HL-60/S4 (cell line): ENCODE measurements around the gene ELMOD1.
"Not testable (repeated sequence)": the region's sequence is repeated elsewhere in the genome, so short reads cannot be mapped to it uniquely, and the experiment has no call there.

Experiments used
- in situ Hi-C: fragments of 300-500 bp; cut with MboI; formaldehyde crosslinking; loops from 2 replicates; pipeline ENCODE4 v1.14.3; 2022; ENCODE audit warnings: low sequenced_read_pairs

ELMOD1 gene

DNA sequence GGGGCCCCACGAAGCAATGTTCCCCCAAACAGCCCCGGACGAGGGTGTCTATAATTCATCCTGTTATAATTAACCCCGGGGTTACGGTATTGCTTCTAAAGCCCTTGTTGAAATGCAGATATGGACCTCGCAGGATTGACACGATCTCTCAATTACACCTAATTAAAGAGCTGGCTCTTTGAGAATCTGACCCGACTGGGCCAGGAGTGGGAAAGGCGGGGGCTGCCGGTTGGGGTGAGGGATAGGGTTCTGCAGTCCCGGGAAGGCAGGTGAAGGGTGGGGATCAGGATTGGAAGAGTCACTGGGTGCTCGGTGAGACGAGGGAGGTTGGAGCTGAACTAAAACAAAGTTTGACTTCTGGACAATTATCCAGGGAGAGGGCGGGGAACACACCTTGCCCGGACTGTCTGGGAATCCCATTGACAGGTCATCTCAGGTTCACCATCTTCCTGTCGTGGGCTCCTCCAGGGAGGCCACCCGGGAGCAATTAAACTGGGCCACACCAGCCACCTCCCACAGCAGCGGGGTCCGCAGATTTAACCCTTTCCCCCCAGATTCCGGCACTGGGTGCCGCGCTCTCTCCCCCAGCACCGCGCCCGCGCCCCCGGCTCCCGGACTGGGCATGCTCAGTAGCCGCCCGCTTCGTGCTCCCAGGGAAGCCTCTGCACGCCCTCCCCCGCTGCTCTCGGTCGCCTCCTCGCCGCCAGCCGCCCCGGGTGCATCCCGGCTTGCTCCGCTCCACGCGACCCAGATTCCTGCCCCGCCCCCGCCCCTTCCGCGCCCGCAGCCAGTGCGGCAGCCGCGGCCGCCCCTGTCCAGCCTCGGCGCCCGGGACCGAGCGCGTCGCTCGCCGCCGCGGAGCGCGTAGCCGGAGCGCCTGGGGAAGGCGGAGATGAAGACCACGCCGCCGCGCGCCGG lies at the start of gene ELMOD1:
Gene ELMOD1 (plus strand): TSS at position 688 of the 918 bp plus-strand sequence. CDS start 27,043 bp downstream, outside the sequence.
- in situ Hi-C loops = no loop called here

DNA sequence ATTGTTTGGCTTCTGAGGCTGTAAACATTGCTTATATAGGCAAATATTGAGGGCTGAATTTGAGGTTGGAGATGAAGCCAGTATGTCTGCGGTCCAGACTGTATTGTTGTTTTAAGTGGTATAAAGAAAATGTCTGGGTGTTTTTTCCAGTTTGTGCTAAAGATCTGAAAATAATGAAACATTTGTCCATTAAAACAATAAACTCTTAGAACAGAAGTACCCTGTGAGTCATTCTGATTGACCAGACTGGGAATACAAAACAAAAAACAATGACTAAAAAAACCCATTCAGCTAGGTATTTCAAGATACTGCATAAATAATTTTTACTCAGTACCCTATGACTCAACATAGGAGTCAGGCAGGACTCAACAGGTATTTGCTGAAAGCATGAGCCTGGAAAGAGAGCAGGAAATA lies 45.8 kb upstream of the ELMOD1 start:
- in situ Hi-C loops = no loop called here

GRCh38 chr11:107547961-107548360 lies 43.0 kb upstream of the ELMOD1 start:
- in situ Hi-C loops = no loop called here

GRCh38 chr11:107549253-107549953 lies 41.5 kb upstream of the ELMOD1 start:
- in situ Hi-C loops = no loop called here

- in situ Hi-C loops = no loop called here
Measured at GRCh38 chr11:107549954-107550285, 41.0 kb upstream of the ELMOD1 start.

DNA sequence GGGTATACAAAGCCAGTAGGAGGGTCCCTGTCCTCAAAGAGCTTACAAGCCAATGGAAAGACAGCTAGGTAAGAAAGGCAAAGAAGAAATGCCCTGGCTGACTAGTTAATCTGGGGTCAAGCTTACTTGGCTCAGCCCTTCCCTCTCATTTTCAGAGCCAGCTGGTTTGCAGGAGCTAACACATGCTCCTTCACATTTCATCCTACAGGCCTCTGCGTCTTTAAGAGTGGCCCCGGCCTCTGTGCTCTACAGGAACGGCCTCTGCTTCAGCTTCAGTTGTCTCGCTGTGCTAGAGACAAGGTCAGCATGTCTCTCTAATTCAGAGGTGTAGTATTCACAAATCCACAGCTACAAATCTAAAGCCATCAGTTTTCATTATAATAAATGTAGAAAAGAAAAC lies 40.6 kb upstream of the ELMOD1 start:
- in situ Hi-C loops = no loop called here

DNA sequence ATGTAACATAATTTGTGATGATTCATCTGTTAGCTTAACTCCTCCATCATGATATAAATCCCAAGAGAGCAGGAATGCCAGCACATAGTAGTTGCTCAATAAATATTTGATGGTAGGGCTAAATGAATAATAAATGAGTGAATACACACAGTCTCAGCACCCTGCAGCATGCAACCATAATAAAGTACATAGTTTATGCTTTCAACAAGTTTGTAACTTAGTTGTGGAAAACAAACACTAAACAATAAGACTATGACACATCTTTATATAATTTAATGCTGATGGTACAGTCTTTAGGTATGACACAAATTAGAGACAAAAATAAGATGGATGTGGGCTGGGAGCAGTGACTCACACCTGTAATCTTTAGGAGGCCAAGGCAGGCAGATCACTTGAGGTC lies 29.3 kb upstream of the ELMOD1 start:
- in situ Hi-C loops = no loop called here

DNA sequence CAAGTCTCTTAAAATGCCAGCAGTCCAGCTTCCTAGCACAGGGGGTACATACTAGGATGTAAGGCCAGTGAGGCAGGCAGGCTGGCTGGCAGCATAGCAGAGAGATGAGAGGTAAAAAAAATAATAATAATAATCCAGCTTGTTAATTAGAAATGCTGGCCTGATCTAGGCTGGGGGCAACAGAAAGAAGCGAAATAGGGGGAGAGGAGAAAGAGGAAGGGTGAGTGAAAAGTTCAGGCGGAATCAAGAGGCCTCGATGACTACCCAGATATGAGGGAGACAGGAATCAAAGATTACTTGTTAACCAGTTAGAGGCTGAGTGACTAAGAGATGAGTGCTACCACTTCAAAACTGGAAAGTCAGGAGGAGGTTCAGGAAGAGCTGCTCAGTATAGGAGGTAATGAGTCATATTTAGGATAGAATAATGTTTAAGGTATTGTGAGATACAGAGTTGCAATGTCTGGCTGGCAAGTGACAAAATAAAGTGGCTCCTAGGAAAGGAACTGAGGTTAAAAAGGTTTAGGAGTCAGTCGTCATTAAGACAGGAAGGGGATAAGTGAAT lies 28.2 kb upstream of the ELMOD1 start:
- in situ Hi-C loops = no loop called here

GRCh38 chr11:107563702-107564101 lies 27.2 kb upstream of the ELMOD1 start:
- in situ Hi-C loops = no loop called here

DNA sequence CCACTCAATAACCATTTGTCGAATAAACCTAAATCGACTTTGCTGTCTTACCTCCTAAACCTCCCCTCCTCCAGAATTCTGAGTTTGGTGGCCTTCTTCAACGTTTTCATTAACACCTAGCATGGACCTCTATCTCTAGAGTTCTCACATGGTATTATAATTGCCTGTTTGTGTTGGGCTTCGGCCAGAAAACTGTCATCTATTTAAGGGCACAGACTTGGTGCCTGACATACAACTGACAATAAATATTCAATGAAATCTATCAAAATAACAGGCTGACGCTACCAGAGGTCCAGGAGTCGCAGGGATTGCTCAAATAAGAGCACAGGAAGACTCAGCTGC lies 26.1 kb upstream of the ELMOD1 start:
- in situ Hi-C loops = loop anchor here (5.0 kb wide), 1 partner anchor 117 kb away; no protein-coding TSS in a partner anchor

GRCh38 chr11:107565219-107565937 lies 25.6 kb upstream of the ELMOD1 start, which contains the start of gene ALKBH8:
ALKBH8 (minus strand) TSS chr11:107565735; CDS start chr11:107560893, 4,842 bp downstream.
- in situ Hi-C loops = loop anchor here (5.0 kb wide), 1 partner anchor 117 kb away; no protein-coding TSS in a partner anchor

DNA sequence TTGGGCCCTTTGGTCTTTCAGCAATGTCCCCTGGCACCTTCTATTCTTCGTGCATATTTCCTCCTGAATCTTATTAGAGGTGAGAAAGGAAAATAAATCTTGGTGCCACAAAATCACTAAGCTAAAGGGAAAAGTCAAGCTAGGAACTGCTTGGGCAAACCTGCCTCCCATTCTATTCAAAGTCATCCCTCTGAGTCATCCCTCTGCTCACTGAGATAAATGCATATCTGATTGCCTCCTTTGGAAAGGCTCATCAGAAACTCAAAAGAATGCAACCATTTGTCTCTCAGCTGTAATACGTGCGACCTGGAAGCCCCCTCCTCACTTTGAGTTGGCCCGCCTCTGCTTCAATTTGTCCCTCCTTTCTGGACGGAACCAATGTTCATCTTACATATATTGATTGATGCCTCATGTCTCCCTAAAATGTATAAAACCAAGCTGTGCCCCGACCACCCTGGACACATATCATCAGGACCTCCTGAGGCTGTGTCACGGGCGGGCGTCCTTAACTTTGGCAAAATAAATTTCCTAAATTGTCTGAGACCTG lies 24.9 kb upstream of the ELMOD1 start:
- in situ Hi-C loops = loop anchor here (5.0 kb wide), 1 partner anchor 116 kb away; no protein-coding TSS in a partner anchor

DNA sequence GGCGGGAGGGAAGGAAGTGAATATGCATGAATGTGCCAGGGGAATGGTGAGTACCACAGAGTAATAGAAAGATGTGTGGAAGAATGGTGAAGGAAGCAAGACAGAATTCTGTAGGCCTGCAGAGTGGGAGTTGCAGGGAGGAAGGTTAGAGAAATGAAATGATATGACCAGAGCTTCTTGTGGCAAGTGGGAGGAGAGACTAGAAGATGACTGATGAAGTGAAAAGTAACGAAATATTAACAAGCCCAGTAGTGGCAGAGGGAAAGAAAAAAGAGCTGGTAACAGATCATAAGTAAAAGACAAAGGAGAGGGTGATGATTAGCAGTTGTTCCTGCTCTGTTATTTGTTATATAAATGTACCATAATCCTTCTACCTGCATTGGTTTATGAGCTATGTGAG lies 24.4 kb upstream of the ELMOD1 start:
- in situ Hi-C loops = loop anchor here (5.0 kb wide), 1 partner anchor 116 kb away; no protein-coding TSS in a partner anchor

GRCh38 chr11:107567739-107568335 lies 23.1 kb upstream of the ELMOD1 start:
- in situ Hi-C loops = loop anchor here (5.0 kb wide), 1 partner anchor 114 kb away; no protein-coding TSS in a partner anchor

GRCh38 chr11:107570015-107570414 lies 20.9 kb upstream of the ELMOD1 start:
- in situ Hi-C loops = no loop called here

GRCh38 chr11:107573438-107573837 lies 17.5 kb upstream of the ELMOD1 start:
- in situ Hi-C loops = no loop called here

DNA sequence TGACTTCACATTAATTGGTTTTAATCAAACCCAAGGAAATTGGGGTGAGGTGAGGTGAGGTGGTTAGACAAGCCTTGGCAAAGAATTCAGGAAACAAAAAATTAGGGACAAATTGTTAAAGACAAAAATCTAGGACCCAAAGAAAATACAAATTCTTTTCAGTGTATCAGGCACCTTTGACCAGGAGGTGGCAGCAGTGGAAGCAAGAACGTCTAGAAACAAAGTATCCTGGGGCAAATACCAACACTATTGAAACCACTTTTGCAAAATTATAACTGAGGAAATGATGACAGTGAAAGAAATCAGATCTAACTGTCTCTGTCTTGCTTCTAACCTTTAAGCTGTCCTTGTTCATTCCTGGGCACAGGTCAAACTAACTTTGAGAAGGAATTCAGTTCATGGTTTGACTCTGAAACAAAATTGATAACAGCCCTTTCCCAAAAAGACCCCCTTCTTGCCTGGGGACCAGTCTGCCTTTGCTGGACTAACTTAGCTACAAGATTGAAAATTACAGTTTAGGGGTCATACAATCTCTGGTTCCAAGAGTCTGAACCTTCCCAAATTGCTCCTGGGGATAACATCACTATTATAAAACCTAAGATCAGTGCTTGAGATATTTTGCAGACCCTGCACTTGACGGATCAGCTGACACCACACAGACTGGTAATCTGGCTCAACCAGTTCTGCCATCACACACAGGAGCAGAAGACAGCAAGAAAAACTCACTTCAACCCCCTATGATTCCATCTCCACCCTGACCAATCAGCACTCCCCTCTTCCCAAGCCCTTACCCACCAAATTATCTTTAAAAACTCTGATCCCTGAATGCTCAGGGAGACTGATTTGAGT lies 14.2 kb upstream of the ELMOD1 start:
- in situ Hi-C loops = not testable (repeated sequence)

DNA sequence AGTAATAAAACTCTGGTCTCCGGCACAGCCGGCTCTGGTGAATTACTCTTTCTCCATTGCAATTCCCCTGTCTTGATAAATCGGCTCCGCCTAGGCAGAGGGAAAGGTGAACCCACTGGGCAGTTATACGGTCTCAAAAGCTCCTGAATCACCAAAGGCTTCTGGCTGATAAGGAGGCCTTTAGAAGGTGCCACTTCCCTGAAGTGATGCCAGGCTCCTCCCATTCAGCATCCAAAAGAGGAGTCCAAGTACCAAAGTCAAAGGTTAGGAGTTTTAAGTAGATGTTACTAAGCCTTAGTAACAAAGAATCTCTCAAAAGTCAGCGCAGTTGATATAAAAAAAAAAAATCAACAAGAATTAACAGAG lies 13.6 kb upstream of the ELMOD1 start:
- in situ Hi-C loops = no loop called here

DNA sequence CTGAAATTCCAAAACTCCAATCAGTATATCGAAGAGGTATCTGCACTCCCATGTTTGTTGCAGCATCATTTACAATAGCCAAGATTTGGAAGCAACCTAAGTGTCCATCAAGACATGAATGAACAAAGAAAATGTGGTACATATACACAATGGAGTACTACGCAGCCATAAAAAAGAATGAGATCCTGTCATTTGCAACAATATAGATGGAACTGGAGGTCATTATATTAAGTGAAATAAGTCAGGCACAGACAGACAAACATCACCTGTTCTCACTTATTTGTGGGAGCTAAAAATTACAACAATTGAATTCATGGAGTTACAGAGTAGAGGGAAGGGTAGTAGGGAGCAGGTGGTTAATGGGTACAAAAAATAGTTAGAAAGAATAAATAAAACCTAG lies 11.8 kb upstream of the ELMOD1 start:
- in situ Hi-C loops = not testable (repeated sequence)
